Keratinocyte (primary cell): ENCODE measurements around the gene MYO16. TPM values are rescaled to one million over a fixed set of nuclear protein-coding genes. Genes with fewer than 3 reads are reported as not detected.

Experiments used
- DNase-seq: peaks from one replicate; pipeline ENCODE4 v3.0.0-alpha.2; 2011; ENCODE audit warnings: low read depth, missing footprints, low spot score
- FAIRE-seq: peaks from 2 replicates; lab custom pipeline; 2011; peaks lifted over from hg19 to GRCh38; lab: Jason Lieb, UNC
- H2AFZ ChIP-seq: 2 replicates; pipeline ENCODE4 v1.6.0; 2012; ENCODE audit warnings: low read length, control low read depth, inconsistent platforms; ENCODE audit not compliant: control insufficient read depth
- H3K27ac ChIP-seq: 2 replicates; pipeline ENCODE4 v1.5.1; 2011; ENCODE audit warnings: low read length; ENCODE audit not compliant: control insufficient read depth, insufficient read depth
- H3K27me3 ChIP-seq: 3 replicates; pipeline ENCODE4 v1.6.0; 2011; ENCODE audit warnings: low read length; ENCODE audit not compliant: control insufficient read depth, insufficient read depth; ENCODE audit errors: extremely low read depth
- H3K36me3 ChIP-seq, 2 experiments: 2 replicates in 1 of 2; 3 replicates in 1 of 2; pipeline ENCODE4 v1.5.1; 2011; ENCODE audit warnings: low read length in 2 of 2, mild to moderate bottlenecking in 1 of 2; ENCODE audit not compliant: control insufficient read depth in 2 of 2, insufficient read depth in 2 of 2; ENCODE audit errors: extremely low read depth in 1 of 2
- H3K4me1 ChIP-seq: 3 replicates; pipeline ENCODE4 v1.5.1; 2011; ENCODE audit warnings: low read length; ENCODE audit not compliant: control insufficient read depth, insufficient read depth; ENCODE audit errors: extremely low read depth
- H3K4me2 ChIP-seq: 3 replicates; pipeline ENCODE4 v1.6.0; 2011; ENCODE audit warnings: low read depth, low read length; ENCODE audit not compliant: control insufficient read depth, insufficient read depth; ENCODE audit errors: extremely low read depth
- H3K4me3 ChIP-seq, 3 experiments: fragments of 200-600 bp in 1 of 3; sonication (generic) in 1 of 3; 2 replicates in 2 of 3; 3 replicates in 1 of 3; pipeline ENCODE4 v1.5.1; 2011 to 2016; ENCODE audit warnings: low read length in 3 of 3, mild to moderate bottlenecking in 3 of 3, control low read depth in 2 of 3, inconsistent platforms in 1 of 3, low read depth in 1 of 3, mixed read lengths in 1 of 3, mixed run types in 1 of 3, moderate library complexity in 1 of 3; ENCODE audit not compliant: control insufficient read depth in 2 of 3, insufficient read depth in 2 of 3; ENCODE audit errors: extremely low read depth in 1 of 3
- H3K79me2 ChIP-seq: 2 replicates; pipeline ENCODE4 v1.6.0; 2012; ENCODE audit warnings: low read length; ENCODE audit not compliant: control insufficient read depth, insufficient read depth
- H3K9ac ChIP-seq: 3 replicates; pipeline ENCODE4 v1.6.0; 2011; ENCODE audit warnings: low read length; ENCODE audit not compliant: control insufficient read depth, insufficient read depth; ENCODE audit errors: extremely low read depth
- H3K9me1 ChIP-seq: 3 replicates; pipeline ENCODE4 v1.6.0; 2011; ENCODE audit warnings: low read length; ENCODE audit not compliant: control insufficient read depth, insufficient read depth; ENCODE audit errors: extremely low read depth
- H3K9me3 ChIP-seq: 2 replicates; pipeline ENCODE4 v1.5.1; 2012; ENCODE audit warnings: low read depth, low read length; ENCODE audit not compliant: control insufficient read depth
- H4K20me1 ChIP-seq: 3 replicates; pipeline ENCODE4 v1.6.0; 2011; ENCODE audit warnings: low read length; ENCODE audit not compliant: control insufficient read depth, insufficient read depth; ENCODE audit errors: extremely low read depth
- CTCF ChIP-seq, 3 experiments: IDR thresholded peaks in 1 of 3; conservative IDR thresholded peaks in 1 of 3; optimal IDR thresholded peaks in 1 of 3; 2 replicates in 2 of 3; 3 replicates in 1 of 3; pipeline versions ENCODE3 to v1.5.1; 2011; ENCODE audit warnings: low read length in 3 of 3, mild to moderate bottlenecking in 3 of 3, moderate library complexity in 2 of 3, control low read depth in 1 of 3, inconsistent platforms in 1 of 3; ENCODE audit not compliant: insufficient read depth in 2 of 3; ENCODE audit errors: extremely low read depth in 1 of 3
- EZH2 ChIP-seq: IDR thresholded peaks from one replicate; pipeline ENCODE4 v1.6.1; 2012; ENCODE audit warnings: inconsistent platforms, mild to moderate bottlenecking, low read length, moderate library complexity
- dilution Hi-C: fragments of 300-500 bp; cut with MboI; formaldehyde crosslinking; loops from one replicate; pipeline ENCODE4 v1.7.0; 2020; ENCODE audit warnings: low sequenced_read_pairs; ENCODE audit not compliant: extremely low pct_ligation_motif_present
- polyA plus RNA-seq, 5 experiments: library from polyadenylated mRNA; depleted of rRNA in 3 of 5; stranded (reverse) in 3 of 5; stranded (forward) in 1 of 5; unstranded in 1 of 5; fragments of >200 nt; gene quantifications; 1 replicate in 1 of 5; 2 replicates in 3 of 5; 3 replicates in 1 of 5; pipeline versions ENCODE4 v1.2.1 to v1.2.3, GENCODE V29; 2011 to 2012; ENCODE audit warnings: missing spikeins in 2 of 5, low read depth in 1 of 5, low replicate concordance in 1 of 5

The MYO16 gene
- polyA plus RNA-seq, 1 donor (not counting 4 experiments of a cell fraction or from before 2014, with no cell fraction given) = 0.08 TPM

- FAIRE-seq = no peak
- dilution Hi-C loops = no loop called here
Observed at GRCh38 chr13:108860418-108860817, 231.0 kb downstream of the MYO16 start.

GRCh38 chr13:108877300-108877699, 247.9 kb downstream of the MYO16 start:
- Histone ChIP-seq H3K9me1 (no peaks in the 10 kb centered on the region), H3K9ac (no peak overlapping the region), H4K20me1 (no peaks in the 10 kb centered on the region), H3K4me2 (no peak overlapping the region), H3K9me3 (no peaks in the 10 kb centered on the region), H2AFZ (no peak overlapping the region), H3K4me3 (no peak overlapping the region), H3K27ac (no peak overlapping the region), H3K27me3 (no peaks in the 10 kb centered on the region), H3K4me1 (no peaks in the 10 kb centered on the region), H3K79me2 (no peaks in the 10 kb centered on the region), H3K36me3 (no peaks in the 10 kb centered on the region)
- DNase-seq (no peak), FAIRE-seq (no peak)
- dilution Hi-C loops = no loop called here
- TF ChIP-seq EZH2 (no peak), CTCF (optimal IDR thresholded peaks at IDR 0.05 in 1 of 3, IDR thresholded peaks at IDR 0.05 in 1 of 3, conservative IDR thresholded peaks at IDR 0.05 in 1 of 3; ENCODE audit: extremely low read depth in 1 of 3, insufficient read depth in 2 of 3, low read length in 3 of 3) (no peak)

More at GRCh38 chr13:108860418-108860817, 231.0 kb downstream of the MYO16 start:
- no peak for DNase-seq
- Histone ChIP-seq H3K27ac (no peak overlapping the region), H3K4me1 (no peaks in the 10 kb centered on the region), H3K4me3 (no peak overlapping the region), H3K9ac (no peak overlapping the region), H3K9me3 (no peaks in the 10 kb centered on the region), H2AFZ (no peak overlapping the region), H3K79me2 (no peaks in the 10 kb centered on the region), H3K36me3 (no peaks in the 10 kb centered on the region), H3K9me1 (no peaks in the 10 kb centered on the region), H3K27me3 (no peaks in the 10 kb centered on the region), H3K4me2 (no peak overlapping the region), H4K20me1 (no peaks in the 10 kb centered on the region)
- TF ChIP-seq CTCF (optimal IDR thresholded peaks at IDR 0.05 in 1 of 3, IDR thresholded peaks at IDR 0.05 in 1 of 3, conservative IDR thresholded peaks at IDR 0.05 in 1 of 3; ENCODE audit: extremely low read depth in 1 of 3, insufficient read depth in 2 of 3, low read length in 3 of 3) = no peak
- no peak for TF ChIP-seq EZH2
